GM21723 (cell line): ENCODE measurements around the gene PRDM13.

Experiments
- ATAC-seq: cut with Tn5 transposase; IDR thresholded peaks from one replicate; pipeline ENCODE4 v1.9.1; 2021; ENCODE audit warnings: mild to moderate bottlenecking, moderate library complexity; ENCODE audit not compliant: unreplicated experiment

PRDM13 gene

GRCh38 chr6:99603421-99604165 lies 3.0 kb upstream of the PRDM13 start:
- ATAC-seq, result no peak

GRCh38 chr6:99604166-99605073 lies 2.2 kb upstream of the PRDM13 start:
- ATAC-seq, result no peak

- no peak for ATAC-seq
These were observed 1.4 kb upstream of the PRDM13 start for GRCh38 chr6:99605074-99605734.

GRCh38 chr6:99605911-99606655 lies 550 bp upstream of the PRDM13 start:
- no peak for ATAC-seq

GRCh38 chr6:99607416-99608036 lies 893 bp downstream of the PRDM13 start:
- ATAC-seq, result no peak

- no peak for ATAC-seq
These were observed 1.6 kb downstream of the PRDM13 start for GRCh38 chr6:99608059-99608885.

GRCh38 chr6:99608886-99609482 lies 2.4 kb downstream of the PRDM13 start:
- ATAC-seq, result no peak

- ATAC-seq, result no peak
These were observed 3.4 kb downstream of the PRDM13 start for GRCh38 chr6:99609905-99610489.

GRCh38 chr6:99611148-99611547 lies 4.5 kb downstream of the PRDM13 start:
- ATAC-seq, result peak; percentile 64

DNA sequence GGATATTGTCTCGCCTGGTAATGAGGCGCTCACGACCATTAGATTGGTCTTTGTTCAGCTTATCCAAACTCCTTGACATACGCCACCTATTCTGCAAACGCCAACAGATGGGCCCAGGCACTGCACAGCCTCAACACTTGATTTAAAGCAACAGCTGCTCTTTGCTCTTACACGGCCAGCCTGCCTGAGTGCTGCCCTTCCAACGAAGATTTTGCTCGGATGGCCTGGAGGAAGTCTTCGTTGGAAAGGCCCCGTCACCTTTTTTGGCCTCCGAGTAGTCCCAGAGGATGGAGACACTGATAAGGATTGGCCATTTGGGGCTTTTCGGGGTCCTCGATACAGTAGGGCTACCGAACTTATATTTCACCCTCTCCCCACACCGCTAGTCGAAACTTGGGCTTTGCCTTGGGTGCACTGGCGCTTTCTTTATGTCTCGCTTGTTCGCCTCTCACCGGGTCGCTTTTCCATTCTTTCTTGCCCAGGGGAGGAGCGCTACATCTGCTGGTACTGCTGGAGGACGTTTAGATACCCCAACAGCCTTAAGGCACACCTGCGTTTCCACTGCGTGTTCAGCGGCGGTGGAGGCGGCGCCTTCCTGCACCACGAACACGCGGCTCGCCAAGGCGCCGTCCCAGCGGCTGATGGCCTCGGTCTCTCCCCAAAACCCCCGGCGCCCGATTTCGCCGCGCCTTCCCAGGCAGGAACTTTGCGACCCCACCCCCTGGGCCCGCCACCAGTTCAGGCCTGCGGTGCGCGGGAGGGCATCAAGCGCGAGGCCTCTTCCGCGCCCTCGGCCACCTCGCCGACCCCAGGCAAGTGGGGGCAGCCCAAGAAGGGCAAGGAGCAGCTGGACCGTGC lies 6.1 kb downstream of the PRDM13 start:
- ATAC-seq, result peak; percentile 8

DNA sequence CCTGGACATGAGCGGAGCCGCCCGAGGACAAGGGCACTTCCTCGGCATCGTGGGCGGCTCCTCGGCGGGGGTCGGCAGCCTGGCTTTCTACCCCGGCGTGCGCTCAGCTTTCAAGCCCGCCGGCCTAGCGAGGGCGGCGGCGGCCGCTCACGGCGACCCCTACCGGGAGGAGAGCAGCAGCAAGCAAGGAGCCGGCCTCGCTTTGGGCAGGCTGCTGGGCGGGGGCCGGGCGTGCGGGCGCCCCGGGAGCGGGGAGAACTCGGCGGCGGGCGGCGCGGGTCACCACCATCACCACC lies 6.7 kb downstream of the PRDM13 start:
- ATAC-seq, result peak; percentile 49

DNA sequence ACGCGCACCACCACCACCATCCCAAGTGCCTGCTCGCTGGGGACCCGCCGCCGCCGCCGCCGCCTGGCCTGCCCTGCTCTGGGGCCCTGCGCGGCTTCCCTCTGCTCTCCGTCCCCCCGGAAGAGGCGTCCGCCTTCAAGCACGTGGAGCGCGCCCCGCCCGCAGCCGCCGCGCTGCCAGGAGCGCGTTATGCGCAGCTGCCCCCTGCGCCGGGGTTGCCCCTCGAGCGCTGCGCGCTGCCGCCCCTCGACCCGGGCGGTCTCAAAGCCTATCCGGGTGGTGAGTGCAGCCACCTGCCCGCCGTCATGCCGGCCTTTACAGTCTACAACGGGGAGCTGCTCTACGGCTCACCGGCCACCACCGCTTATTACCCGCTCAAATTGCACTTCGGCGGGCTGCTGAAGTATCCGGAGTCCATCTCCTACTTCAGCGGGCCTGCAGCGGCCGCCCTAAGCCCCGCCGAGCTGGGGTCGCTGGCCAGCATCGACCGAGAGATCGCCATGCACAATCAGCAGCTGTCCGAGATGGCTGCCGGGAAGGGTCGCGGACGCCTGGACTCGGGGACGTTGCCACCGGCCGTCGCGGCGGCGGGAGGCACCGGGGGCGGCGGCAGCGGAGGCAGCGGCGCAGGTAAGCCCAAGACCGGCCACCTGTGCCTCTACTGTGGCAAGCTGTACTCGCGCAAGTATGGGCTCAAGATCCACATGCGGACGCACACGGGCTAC lies 7.2 kb downstream of the PRDM13 start:
- ATAC-seq, result peak; percentile 66

DNA sequence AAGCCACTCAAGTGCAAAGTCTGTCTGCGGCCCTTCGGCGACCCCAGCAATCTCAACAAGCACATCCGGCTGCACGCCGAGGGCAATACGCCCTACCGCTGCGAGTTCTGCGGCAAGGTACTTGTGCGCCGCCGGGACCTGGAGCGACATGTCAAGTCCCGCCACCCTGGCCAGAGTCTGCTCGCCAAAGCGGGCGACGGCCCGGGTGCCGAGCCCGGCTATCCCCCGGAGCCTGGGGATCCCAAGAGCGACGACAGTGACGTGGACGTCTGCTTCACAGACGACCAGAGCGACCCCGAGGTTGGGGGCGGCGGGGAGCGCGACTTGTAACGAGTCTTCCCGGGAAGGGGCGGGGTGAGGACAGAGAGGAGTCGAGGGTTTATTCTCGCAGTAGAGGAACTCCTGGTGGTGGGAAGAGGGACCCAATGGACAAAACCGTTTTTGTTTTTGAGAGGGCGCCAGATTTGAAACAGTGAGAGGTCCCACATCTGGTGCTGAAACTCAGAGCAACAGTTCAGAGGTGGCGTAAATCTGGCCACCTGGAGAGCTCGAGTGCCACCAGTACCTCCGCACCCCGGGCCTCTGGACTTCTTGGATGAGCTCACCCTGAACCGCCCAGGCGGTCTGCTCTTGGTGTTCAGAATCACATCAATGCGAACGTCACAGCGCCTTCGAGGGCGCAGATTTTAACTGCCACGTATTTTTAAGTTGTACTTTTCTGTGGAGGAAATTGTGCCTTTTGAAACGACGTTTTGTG lies 8.0 kb downstream of the PRDM13 start:
- peak; percentile 18 for ATAC-seq

- no peak for ATAC-seq
These were observed 10.5 kb downstream of the PRDM13 start for GRCh38 chr6:99617131-99617530.

DNA sequence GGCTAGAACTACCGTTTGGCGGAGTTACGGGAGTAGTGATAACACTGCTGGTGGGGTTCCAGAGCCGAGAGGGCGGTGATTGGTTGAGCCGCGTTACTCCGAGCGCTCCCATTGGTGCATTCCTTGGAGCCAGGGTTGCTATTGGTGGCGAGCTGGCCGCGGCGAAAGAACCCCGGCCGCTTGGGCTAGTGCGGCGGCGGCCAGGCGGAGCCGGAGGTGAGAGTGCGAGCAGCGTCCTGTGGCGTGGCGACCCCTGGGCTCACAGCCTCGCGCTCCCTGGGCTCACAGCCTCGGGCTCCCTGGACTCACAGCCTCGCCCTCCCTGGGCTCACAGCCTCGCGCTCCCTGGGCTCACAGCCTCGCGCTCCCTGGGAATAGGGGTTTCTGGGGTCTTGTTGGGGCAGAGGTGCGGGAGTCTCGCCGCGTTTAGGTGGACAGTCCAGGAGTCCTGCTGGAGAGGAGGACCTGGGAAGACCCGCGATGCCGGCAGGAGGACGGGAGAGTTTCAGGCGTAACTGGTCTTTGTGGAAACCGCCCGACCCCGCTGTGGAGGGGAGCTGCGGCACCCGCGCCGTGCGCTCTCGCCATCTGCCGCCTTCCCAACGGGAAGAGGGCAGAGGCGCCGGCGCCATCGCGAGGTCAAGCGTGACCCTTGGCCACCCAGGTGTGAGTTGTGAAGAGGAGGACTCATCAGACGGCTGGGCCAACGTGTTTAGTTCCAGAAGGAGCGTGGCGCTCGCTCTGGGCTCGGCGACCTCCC lies 12.2 kb downstream of the PRDM13 start:
- no peak for ATAC-seq

DNA sequence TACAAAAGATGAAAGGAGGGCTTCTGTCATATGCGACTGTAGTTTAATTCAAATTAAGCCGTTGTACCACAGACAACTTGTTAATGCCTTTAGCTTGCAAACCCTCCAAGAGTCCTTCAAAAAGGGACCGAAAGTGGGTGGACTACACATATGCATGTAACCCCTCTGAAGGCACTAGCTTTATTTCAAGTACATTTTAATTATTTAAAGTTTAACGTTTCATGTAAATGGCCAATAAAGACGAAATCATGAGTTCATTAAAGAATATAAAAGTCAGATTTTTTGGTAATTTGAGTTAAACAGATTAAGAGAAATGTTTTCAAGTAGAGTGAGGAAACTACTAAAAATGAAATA lies 12.8 kb downstream of the PRDM13 start:
- no peak for ATAC-seq
